Muscle layer of colon (tissue), 2 donors: ENCODE measurements around the gene BTBD9.

Source experiments
- H3K27ac ChIP-seq: one replicate; pipeline ENCODE4 v1.7.0; 2013; ENCODE audit warnings: low read depth, mild to moderate bottlenecking, low read length, moderate library complexity
- H3K27me3 ChIP-seq, 2 donors: one replicate each; pipeline ENCODE4 v1.7.0; 2013; ENCODE audit warnings: low read length in 2 of 2, mild to moderate bottlenecking in 2 of 2; ENCODE audit not compliant: insufficient read depth in 2 of 2, control insufficient read depth in 1 of 2
- H3K36me3 ChIP-seq: one replicate; pipeline ENCODE4 v1.7.0; 2013; ENCODE audit warnings: mild to moderate bottlenecking, low read length; ENCODE audit not compliant: insufficient read depth
- H3K4me1 ChIP-seq: one replicate; pipeline ENCODE4 v1.7.0; 2013; ENCODE audit warnings: mild to moderate bottlenecking, low read length; ENCODE audit not compliant: insufficient read depth
- H3K4me3 ChIP-seq, 2 donors: one replicate each; pipeline ENCODE4 v1.7.0; 2013; ENCODE audit warnings: low read length in 2 of 2, low read depth in 1 of 2, mild to moderate bottlenecking in 1 of 2, moderate library complexity in 1 of 2
- H3K9ac ChIP-seq: one replicate; pipeline ENCODE4 v1.7.0; 2013; ENCODE audit warnings: low read length
- H3K9me3 ChIP-seq: one replicate; pipeline ENCODE4 v1.7.0; 2013; ENCODE audit warnings: mild to moderate bottlenecking, low read length
- donor health status: abdominal sarcoma.
- donor health status: Adenocarcinoma of cecum.

Gene BTBD9

GRCh38 chr6:38493931-38494547 is 145.7 kb downstream of the BTBD9 start:
- Histone ChIP-seq H3K36me3 (no peaks in the 10 kb centered on the region), H3K27me3 (no peaks in the 10 kb centered on the region), H3K4me1 (peaks cover 5% of the 10 kb centered on the region), H3K27ac (no peak overlapping the region), H3K9me3 (no peaks in the 10 kb centered on the region), H3K9ac (no peak overlapping the region), H3K4me3 (no peak overlapping the region)

GRCh38 chr6:38492031-38492430 is 147.7 kb downstream of the BTBD9 start:
- Histone ChIP-seq H3K4me3 (no peak overlapping the region), H3K9me3 (no peaks in the 10 kb centered on the region), H3K36me3 (no peaks in the 10 kb centered on the region), H3K27me3 (no peaks in the 10 kb centered on the region), H3K9ac (no peak overlapping the region), H3K27ac (no peak overlapping the region), H3K4me1 (peaks cover 5% of the 10 kb centered on the region)

GRCh38 chr6:38489951-38490350 is 149.8 kb downstream of the BTBD9 start:
- Histone ChIP-seq H3K9ac (no peak overlapping the region), H3K4me3 (no peak overlapping the region), H3K27ac (no peak overlapping the region), H3K27me3 (no peaks in the 10 kb centered on the region), H3K4me1 (peaks cover 5% of the 10 kb centered on the region), H3K36me3 (no peaks in the 10 kb centered on the region), H3K9me3 (no peaks in the 10 kb centered on the region)

- Histone ChIP-seq H3K9me3 (no peaks in the 10 kb centered on the region), H3K9ac (no peak overlapping the region), H3K4me1 (no peaks in the 10 kb centered on the region), H3K27me3 (no peaks in the 10 kb centered on the region), H3K36me3 (no peaks in the 10 kb centered on the region), H3K27ac (no peak overlapping the region), H3K4me3 (no peak overlapping the region)
These were observed 152.3 kb downstream of the BTBD9 start for GRCh38 chr6:38487423-38487822.

GRCh38 chr6:38485488-38485887 is 154.2 kb downstream of the BTBD9 start:
- Histone ChIP-seq H3K27ac (no peak overlapping the region), H3K9ac (no peak overlapping the region), H3K36me3 (no peaks in the 10 kb centered on the region), H3K4me1 (no peaks in the 10 kb centered on the region), H3K9me3 (no peaks in the 10 kb centered on the region), H3K27me3 (no peaks in the 10 kb centered on the region), H3K4me3 (no peak overlapping the region)

- Histone ChIP-seq H3K27me3 (no peaks in the 10 kb centered on the region), H3K4me3 (no peak overlapping the region), H3K9me3 (no peaks in the 10 kb centered on the region), H3K4me1 (no peaks in the 10 kb centered on the region), H3K27ac (no peak overlapping the region), H3K9ac (no peak overlapping the region), H3K36me3 (no peaks in the 10 kb centered on the region)
These were observed 155.1 kb downstream of the BTBD9 start for GRCh38 chr6:38484656-38485055.

- H3K27ac ChIP-seq = no peak overlapping the region
- H3K4me3 ChIP-seq = no peak overlapping the region
- no peaks in the 10 kb centered on the region for H3K4me1 ChIP-seq
- no peak overlapping the region for H3K9ac ChIP-seq
- no peaks in the 10 kb centered on the region for H3K36me3 ChIP-seq
- no peaks in the 10 kb centered on the region for H3K9me3 ChIP-seq
- H3K27me3 ChIP-seq = no peaks in the 10 kb centered on the region
These were observed 156.2 kb downstream of the BTBD9 start for GRCh38 chr6:38483526-38483925.

- H3K27ac ChIP-seq = no peak overlapping the region
- no peaks in the 10 kb centered on the region for H3K4me1 ChIP-seq
- H3K9ac ChIP-seq = no peak overlapping the region
- H3K27me3 ChIP-seq = no peaks in the 10 kb centered on the region
- no peaks in the 10 kb centered on the region for H3K9me3 ChIP-seq
- H3K36me3 ChIP-seq = no peaks in the 10 kb centered on the region
- H3K4me3 ChIP-seq = no peak overlapping the region
These were observed 157.3 kb downstream of the BTBD9 start for GRCh38 chr6:38482466-38482865.

GRCh38 chr6:38481851-38482250 is 157.9 kb downstream of the BTBD9 start:
- H3K9me3 ChIP-seq = no peaks in the 10 kb centered on the region
- no peaks in the 10 kb centered on the region for H3K36me3 ChIP-seq
- no peaks in the 10 kb centered on the region for H3K4me1 ChIP-seq
- H3K27ac ChIP-seq = no peak overlapping the region
- H3K9ac ChIP-seq = no peak overlapping the region
- H3K27me3 ChIP-seq = no peaks in the 10 kb centered on the region
- no peak overlapping the region for H3K4me3 ChIP-seq

- no peak overlapping the region for H3K27ac ChIP-seq
- H3K9me3 ChIP-seq = no peaks in the 10 kb centered on the region
- H3K27me3 ChIP-seq = no peaks in the 10 kb centered on the region
- H3K4me3 ChIP-seq = no peak overlapping the region
- no peak overlapping the region for H3K9ac ChIP-seq
- H3K36me3 ChIP-seq = no peaks in the 10 kb centered on the region
- H3K4me1 ChIP-seq = no peaks in the 10 kb centered on the region
These were observed 158.4 kb downstream of the BTBD9 start for GRCh38 chr6:38481211-38481836.

GRCh38 chr6:38480036-38480435 is 159.7 kb downstream of the BTBD9 start:
- H3K27me3 ChIP-seq = no peaks in the 10 kb centered on the region
- H3K27ac ChIP-seq = no peak overlapping the region
- H3K4me1 ChIP-seq = no peaks in the 10 kb centered on the region
- no peak overlapping the region for H3K9ac ChIP-seq
- H3K9me3 ChIP-seq = no peaks in the 10 kb centered on the region
- H3K36me3 ChIP-seq = no peaks in the 10 kb centered on the region
- no peak overlapping the region for H3K4me3 ChIP-seq

- no peak overlapping the region for H3K27ac ChIP-seq
- H3K9me3 ChIP-seq = no peaks in the 10 kb centered on the region
- no peaks in the 10 kb centered on the region for H3K4me1 ChIP-seq
- H3K27me3 ChIP-seq = no peaks in the 10 kb centered on the region
- H3K9ac ChIP-seq = no peak overlapping the region
- H3K4me3 ChIP-seq = no peak overlapping the region
- H3K36me3 ChIP-seq = no peaks in the 10 kb centered on the region
These were observed 160.4 kb downstream of the BTBD9 start for GRCh38 chr6:38479331-38479730.
